HG02588 (cell line): ENCODE data around the gene HOXA9.

Source experiments
- ATAC-seq: cut with Tn5 transposase; IDR thresholded peaks from one replicate; pipeline ENCODE4 v1.9.1; 2021; ENCODE audit warnings: mild to moderate bottlenecking, moderate library complexity; ENCODE audit not compliant: unreplicated experiment

HOXA9 gene

DNA sequence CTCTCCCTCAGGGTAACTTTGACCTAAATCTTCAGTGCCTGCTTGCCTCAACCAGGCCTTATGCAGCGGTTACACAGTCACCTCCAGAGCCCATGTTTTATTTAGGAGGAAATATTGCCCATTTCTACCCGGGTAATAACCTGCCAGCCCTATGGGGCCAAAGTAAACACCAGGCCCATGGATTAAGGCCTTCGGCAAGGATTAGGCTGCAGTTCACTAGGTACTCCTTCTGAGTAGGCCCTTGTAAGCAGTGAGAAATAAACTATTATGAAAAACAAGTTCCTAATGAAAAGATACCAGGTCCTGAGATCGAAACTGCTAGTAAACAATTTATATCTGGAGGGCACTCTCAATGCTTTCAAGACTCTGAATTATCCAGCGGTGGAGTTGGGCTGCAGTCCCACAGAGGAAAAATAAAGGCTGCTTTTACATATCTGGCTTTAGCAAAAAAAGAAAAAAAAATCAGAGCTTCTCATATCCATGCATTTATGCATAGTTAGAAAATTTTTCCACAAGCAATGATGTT, 12.5 kb upstream of the HOXA9 start:
- ATAC-seq = no peak

DNA sequence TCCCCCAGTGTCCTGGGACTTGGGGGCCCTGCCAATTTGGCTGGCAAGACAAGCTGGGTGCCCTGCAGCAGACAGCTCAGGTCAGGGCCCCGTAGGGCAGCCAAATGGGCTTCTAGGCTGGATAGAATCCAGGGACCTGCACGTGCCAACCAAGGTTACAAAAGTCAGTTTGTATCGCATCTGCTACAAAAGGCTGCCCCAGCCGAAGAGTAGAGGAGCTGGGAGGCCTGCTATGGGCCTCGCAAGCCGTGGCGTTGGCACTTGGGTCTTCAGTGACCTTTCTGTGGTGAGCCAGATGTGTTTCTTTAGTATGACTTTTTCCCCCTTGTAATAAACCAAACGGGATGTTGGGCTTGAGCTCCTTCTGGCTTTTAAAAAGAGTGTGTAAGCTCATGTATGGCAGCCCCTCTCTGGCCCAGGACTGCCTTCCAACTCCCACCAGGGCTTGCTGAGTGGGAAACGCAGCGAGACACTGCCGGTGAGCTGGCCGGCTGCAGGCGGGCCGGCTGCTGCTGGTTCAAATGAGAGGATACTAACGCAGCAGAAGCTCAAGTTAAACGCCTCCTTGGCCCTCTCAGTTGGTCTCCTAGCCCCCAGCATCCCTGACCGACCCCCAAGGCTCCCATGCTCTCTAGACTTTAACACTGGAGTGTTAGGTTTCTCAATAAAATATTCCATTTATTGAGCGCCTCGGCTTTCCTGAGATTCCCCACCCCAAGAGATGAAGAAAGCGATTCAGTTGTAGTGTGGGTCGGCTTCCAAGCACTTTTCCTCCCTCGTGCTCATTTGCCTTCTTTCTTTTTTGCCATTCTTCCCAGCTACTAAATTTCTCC, 11.8 kb upstream of the HOXA9 start:
- no peak for ATAC-seq

DNA sequence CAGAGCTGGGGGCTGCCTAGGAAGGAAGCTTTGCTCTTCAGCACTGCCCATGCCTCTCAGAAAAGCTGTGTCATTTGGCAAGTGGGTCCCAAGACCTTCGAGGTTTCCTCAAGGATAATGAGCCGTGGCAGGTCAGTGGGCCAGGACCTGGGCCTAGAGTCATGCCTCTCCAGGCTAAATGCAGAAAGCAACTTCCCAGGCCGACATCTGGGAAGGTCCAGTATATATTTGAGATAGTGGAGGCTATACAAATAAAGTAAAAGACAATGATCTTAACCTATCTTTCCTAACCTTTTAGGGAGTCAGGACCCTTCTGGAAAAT, 11.1 kb upstream of the HOXA9 start:
- ATAC-seq = no peak

DNA sequence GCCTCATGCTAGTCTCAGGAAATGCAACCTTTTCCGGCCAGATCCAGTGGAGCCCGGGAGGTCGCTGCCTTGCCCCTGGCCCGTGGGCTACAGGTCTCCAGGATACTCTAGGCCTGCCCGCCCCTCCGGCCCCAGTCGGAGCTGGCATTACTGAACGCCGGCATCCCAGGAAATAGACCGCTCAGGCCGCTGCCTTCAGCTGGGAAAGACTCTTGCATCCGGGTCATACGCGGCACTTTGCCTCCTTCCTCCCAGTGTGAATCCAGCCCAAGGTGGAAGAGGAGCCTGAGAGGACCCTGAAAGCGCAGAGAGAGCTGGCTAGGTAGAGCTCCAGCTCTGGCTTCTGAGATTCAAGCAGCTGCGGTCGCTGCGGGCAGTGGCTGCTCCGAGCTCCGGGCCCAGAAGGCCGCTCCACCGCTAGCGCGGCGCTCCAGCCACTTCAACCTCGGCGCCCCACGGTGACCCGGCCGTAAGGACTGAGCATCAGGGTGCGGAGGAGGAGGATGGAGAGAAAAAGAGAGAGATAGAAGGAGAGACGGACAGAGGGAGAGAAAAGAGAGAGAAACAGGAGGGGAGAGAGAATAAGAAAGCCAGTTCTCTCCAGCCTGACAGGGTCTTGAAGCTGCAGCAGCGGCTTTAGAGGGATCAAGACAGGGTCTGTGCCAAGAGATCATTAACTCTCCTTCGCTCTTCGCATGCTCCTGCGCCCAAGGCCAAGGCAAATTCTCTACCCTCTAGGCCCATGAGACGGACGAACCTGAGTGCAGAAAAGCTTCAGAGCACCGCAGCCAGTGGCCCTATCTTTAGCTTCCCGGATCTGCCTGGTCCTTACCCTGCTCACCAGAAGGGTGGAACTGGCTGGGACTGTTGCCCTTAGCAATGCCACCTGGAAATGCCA, 10.5 kb upstream of the HOXA9 start:
- no peak for ATAC-seq

DNA sequence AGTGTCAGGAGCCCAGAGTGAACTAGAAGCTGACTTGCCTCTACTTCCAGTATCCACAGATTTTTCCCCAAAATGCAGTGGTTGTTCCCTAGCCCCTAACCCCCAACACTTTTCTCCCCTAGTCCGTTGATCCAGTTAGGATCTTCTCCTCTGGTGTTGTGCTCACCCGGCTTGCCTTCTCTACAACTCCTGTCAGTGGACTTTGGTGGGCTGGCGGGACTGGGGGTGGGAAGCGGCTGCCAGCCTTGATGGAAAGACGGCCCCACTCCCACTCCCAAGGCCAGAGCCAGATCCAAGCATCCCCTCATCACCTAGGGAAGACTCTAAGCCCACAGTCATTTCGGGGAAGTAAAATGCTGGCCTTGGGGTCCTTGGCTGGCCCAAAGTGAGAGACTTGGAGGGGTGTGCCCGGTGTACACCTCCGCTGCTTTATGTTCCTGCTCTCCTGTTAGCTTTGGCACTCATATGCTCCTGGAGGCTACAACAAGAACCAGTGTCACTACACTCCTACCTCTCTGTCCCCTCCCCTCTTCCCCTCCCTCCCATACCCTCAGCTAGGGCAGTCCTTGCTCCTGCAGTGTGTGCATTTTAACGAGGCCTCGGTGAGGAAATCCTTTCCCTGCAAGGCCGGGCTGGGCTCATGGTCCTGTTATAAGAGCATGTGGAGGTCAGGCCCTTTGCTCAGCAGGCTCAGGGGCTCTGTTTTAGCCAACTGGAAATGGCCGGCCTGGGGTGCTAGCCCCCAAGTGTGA, 9.7 kb upstream of the HOXA9 start:
- ATAC-seq = no peak

DNA sequence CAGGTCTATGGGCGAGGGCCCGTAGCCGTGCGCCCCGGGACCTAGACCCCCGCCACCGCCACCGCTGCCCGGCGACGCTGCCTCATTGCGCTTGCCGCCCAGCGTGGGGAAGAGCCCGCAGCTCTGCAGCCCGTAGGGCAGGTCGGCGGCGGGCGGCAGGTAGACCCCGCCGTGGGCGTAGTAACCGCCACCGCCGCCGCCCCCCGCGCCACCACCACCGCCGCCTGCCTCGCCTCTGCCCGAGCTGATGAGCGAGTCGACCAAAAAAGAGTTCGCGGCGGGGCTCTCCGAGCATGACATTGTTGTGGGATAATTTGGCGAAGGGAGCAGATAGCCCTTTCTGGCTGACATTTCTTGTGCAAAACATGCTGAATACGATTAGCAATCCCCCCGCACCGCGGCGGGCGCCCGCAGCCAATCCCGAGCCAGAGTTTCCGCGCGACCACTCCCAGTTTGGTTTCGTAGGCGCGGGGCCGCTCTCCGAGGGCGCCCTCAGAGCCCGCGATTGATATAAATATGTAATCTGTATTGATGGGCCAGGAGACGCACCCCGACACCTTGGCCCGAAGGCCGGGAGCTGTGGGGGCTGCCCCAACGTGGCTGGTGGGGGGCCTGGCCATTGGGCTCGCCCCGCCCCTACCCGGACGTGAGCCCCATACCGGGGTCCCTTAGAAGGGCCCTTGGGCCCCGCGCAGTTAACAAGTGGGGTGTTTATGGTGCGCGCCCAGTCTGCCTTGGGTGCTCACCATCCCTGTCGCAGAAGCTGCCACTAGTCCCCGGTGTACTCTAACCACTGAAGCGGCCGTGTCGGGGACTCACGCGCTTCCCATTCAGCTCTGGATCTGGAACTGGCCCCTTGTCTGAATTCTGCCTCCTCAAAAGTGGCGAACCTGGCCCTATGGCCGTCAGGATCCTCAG, 8.9 kb upstream of the HOXA9 start, which contains the start of gene HOXA10:
TSS of gene HOXA10 (minus strand) at position 365 of the 918 bp plus-strand sequence. CDS start at position 351, 14 bp downstream.
- no peak for ATAC-seq

DNA sequence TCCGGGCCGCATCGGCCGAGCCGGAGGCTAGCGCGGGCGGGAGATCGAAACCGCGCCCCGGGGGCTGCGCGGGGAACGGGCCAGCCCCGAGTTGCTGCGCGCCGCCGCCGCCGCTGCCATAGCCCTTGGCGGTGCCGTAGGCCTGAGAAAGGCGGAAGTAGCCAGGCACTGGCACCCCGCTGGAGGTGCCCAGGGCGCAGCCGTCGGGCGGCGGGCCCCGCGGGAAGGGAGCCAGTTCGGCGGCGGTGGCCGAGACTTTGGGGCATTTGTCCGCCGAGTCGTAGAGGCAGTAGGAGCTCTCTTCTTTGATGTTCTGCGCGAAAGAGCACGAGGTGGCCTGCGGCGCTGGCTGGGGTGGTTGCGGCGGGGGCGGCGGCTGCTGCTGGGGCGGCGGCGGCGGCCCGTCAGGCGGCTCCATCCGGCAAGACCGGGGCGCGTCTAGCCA, 8.2 kb upstream of the HOXA9 start:
- peak; percentile 51 for ATAC-seq

DNA sequence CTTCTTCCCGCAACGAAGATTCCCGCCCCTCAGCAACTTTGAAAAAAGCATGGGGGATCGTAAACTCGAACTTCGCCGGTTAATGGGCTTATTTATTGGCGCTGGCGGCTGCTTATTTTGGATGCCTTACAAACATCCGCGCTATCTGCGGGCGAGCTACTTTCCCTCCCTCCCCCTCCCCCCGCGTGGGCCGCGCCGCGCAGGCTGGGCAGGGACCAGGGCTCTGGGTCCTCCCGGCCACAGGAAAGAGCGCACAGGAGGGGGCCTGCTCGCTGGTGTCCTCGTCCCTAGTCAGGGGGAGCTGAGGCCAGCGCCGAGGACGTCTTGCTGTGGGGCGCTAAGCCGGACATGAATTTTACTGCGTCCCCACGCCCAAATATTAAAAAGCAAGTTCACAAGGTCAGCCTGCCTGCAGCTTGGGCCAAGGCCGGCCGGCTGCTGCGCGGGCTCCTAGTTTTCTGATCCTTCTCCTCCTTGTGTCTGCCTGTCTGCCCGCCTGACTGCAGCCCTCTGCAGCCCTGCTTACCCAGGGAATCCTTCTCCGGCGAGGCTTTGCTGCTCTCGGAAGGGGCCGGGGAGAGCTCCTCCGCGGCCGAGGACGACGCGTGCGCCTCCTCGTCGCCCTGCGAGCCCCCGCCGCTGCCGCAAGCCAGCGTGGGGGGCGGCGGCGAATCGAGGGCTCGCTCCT, 7.6 kb upstream of the HOXA9 start:
- no peak for ATAC-seq

DNA sequence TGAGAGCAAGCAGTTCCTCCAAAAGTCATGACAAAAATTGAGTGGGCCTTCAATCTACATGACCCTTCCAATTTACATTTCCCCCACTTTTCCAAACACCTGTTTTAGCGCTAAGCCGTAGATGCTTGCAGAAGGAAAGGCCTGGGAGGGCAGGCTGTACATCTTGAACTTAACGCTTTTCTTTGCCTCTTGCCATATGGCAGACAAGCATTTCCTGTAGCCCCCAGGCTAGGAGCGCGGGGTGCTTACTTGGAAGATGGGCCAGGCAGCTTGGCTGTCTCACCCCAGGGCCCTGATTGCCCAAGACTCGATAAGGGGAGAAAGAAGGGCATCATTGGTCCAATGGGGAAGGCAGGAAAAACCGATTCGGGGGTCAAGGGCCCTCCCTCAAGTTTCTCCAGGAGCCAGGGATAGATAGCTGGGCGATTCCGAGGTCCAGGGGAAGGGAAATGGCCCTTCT, 7.0 kb upstream of the HOXA9 start:
- no peak for ATAC-seq

DNA sequence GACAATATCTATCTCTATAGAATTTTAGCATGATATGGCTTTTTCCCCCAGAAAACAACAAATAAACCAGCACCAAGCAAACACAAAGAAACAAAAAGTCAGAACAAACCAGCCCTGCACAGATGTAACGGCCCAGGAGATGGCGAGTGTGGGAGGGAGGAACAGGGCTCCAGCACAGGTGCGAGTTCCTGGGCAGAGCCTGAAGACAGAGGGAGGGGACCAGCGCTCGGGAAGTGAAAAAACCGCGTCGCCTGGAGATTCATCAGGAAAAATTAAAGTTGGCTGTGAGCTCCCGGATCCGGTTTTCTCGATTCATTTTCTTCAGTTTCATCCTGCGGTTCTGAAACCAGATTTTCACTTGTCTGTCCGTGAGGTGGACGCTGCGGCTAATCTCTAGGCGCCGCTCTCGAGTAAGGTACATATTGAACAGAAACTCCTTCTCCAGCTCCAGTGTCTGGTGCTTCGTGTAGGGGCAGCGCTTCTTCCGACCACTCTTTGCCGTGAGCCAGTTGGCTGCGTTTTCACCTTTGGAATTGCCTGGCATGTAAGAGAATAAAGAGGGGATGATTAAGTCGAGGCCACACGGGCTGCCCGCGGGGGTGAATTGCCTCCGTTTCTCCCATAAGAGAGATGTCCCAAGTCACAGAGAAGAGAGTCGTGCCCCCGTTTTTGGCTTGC, 6.4 kb upstream of the HOXA9 start:
- ATAC-seq = no peak

DNA sequence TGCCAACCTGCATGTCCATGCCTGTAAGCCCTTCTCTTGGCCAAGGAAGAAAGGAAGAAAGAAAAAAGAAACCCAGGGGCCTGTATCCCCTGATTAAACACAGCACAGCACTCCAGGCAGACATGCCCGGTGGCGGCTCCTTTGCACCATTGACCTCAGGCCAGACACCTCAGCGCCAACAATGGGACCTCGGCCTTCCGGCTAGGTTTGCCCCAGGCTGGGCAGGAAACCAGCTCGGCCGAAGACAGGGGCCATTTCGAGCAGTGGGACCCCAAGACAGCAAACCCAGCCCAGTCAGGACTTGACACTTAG, 5.9 kb upstream of the HOXA9 start:
- ATAC-seq = no peak

DNA sequence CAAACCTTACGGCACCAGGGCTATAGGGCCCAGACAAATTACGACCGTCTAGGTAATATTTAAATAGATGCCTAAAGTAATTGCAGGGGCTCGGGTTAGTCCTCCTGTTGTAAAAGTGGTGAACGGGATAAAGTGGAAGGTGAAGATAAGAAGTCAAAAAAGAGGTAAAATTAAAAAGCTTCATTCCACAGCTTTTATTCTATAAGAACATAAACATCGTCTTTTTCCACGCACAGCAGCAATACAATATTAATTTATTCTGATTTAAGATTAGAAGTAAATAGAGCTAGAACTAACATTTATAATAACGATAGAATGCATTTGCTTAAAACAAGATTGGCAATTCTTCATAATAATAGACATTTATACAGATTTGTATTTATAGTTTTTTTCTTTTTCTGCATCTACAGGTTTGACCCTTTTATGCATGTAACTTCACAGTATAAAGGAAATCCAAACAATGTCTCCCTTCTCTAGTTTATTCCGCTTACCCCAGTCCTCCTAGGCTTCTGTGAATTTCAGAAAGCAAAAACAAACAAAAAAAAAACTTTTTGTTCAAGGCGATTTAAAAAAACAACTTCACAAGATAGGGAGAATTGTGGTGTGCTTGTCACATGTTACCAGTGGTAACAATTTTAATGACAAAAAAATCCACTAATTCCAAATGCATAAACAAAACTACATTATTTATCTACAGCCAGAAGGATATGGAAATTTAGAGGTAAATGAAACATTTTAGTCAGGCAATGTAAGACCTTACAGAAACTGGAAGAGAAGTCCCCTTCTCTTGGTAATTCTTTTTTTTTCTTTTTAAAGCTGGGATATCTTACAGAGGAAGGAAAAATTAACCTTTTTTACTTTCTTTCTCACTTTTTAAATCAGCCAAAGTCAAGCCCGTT, 5.3 kb upstream of the HOXA9 start:
- no peak for ATAC-seq

DNA sequence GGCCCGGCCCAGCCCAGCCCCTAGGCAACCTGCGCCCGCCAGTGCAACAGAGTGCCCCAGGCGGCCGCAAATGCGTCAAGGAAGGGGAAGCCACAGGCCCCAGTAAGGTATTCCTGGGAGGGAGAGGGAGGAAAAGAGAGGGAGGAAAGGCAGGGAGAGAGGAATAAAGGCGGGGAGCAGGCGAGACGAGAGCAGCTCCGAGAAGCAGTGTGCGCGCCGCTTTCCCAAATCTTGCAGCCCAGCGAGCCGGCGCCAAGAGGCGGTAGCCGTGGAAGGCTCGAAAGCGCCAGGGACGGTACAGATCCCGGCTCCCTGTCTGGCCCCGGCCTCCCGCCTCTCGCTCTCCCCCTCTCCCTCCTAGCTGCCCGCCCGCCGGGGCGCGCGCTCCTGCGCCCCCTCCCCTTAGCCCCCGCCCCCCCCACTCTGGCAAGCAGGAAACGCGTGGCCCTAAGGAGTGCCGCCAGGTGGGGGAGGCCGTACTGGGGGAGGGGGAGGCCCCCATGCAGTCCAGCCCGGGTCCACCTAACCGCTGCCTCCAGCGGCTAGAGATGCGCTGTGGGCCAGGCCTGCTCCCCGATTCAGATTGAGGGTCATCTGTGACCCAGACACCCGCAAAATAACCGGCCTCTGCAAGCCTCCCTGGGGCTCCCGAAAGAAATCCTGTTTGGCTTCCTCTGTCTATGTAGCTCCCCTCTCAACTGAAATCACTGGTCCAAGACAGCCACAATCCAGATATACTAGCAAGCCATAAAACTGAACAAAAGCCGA, 4.5 kb upstream of the HOXA9 start:
- ATAC-seq = no peak

DNA sequence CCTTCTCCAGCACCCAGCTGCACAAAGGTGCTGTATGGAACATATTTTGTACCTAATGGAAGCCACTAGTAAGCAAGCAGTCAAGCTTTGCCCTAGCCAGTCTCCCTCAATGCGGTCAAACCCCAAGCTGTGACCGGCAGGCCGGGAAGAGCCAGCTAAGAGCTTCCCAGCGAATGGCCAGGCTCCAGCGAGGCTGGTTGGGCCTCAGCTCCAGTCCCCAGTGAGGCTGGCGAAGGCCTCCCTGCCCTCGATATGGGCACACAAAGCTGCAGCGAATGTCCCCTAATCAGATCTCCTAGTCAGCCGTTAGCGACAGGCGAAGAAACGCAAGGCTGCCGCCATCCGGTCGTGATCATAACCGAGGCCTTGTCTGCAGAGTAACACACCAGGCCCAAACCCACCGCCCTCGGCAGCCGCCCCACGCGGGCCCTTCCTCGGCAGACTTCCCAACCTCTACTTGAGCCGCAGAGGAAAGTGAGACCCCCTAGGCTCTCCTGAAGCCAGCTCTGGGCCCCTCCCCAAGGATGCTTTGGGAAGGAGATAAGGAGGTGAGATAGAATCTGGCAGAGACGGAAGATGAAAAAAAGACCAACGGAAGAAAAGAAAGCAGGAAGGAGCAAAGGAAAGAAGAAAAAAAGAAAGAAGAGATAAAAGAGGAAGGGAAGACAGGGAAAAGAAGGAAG, 3.1 kb upstream of the HOXA9 start:
- no peak for ATAC-seq

DNA sequence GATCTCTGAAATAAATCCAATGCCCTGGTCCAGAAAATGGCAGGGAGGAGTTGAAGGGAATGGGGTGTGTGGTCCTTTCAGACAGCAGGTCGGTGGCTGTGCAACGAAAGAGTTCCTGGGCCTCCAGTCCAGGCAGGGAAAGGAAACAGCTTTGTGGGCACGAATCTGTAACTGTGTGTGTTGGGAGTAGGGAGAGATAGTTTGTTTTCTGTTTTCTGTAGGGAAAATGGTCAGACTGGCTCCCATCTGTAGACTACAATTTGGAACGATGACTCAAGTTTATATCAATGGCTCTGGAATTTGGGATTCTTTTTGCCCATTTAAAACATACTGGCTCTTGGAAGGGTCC, 2.6 kb upstream of the HOXA9 start:
- ATAC-seq = no peak
